MM.1S (cell line): ENCODE results near the gene TMC4.
A peak's percentile ranks its signal among the peaks of the same experiment; 100 is the strongest.

Experiments
- DNase-seq: peaks from one replicate; pipeline ENCODE4 v3.0.0-alpha.2; 2015
- H2AFZ ChIP-seq: fragments of 300-600 bp; sonication (generic); 2 replicates; pipeline ENCODE4 v1.6.0; 2016; ENCODE audit warnings: antibody characterized with exemption, low read length
- H3F3A ChIP-seq: fragments of 300-600 bp; sonication (generic); 2 replicates; pipeline ENCODE4 v1.6.1; 2016; ENCODE audit warnings: mild to moderate bottlenecking, antibody characterized with exemption, low read length, moderate library complexity, mixed read lengths; ENCODE audit not compliant: insufficient read depth
- H3K27ac ChIP-seq: fragments of 300-600 bp; sonication (generic); 2 replicates; pipeline ENCODE4 v1.5.1; 2016; ENCODE audit warnings: mild to moderate bottlenecking, low read length
- H3K27me3 ChIP-seq: fragments of 300-600 bp; sonication (generic); replicated peaks from 2 replicates; pipeline ENCODE4 v1.6.0; 2016; ENCODE audit warnings: low read length; ENCODE audit not compliant: insufficient read depth
- H3K36me3 ChIP-seq: fragments of 300-600 bp; sonication (generic); replicated peaks from 2 replicates; pipeline ENCODE4 v1.6.1; 2016; ENCODE audit warnings: mild to moderate bottlenecking, low read length, mixed read lengths; ENCODE audit not compliant: insufficient read depth
- H3K4me1 ChIP-seq: fragments of 300-600 bp; sonication (generic); 2 replicates; pipeline ENCODE4 v1.6.1; 2016; ENCODE audit warnings: low read length, mixed read lengths
- H3K4me2 ChIP-seq: fragments of 300-600 bp; sonication (generic); 2 replicates; pipeline ENCODE4 v1.6.0; 2016; ENCODE audit warnings: low read depth, low read length
- H3K4me3 ChIP-seq: fragments of 300-600 bp; sonication (generic); 2 replicates; pipeline ENCODE4 v1.5.1; 2016; ENCODE audit warnings: low read length, mixed read lengths
- H3K79me2 ChIP-seq: fragments of 300-600 bp; sonication (generic); 2 replicates; pipeline ENCODE4 v1.6.1; 2016; ENCODE audit warnings: mixed run types, low read length, mixed read lengths
- H3K9ac ChIP-seq: fragments of 300-600 bp; sonication (generic); 2 replicates; pipeline ENCODE4 v1.6.1; 2016; ENCODE audit warnings: low read length, mixed read lengths
- H3K9me2 ChIP-seq: fragments of 300-600 bp; sonication (generic); replicated peaks from 2 replicates; pipeline ENCODE4 v1.6.1; 2016; ENCODE audit warnings: mild to moderate bottlenecking, low read length, mixed read lengths; ENCODE audit not compliant: insufficient read depth
- H3K9me3 ChIP-seq: fragments of 300-600 bp; sonication (generic); replicated peaks from 2 replicates; pipeline ENCODE4 v1.6.1; 2016; ENCODE audit warnings: mild to moderate bottlenecking, low read length, mixed read lengths; ENCODE audit not compliant: insufficient read depth
- H4K20me1 ChIP-seq: fragments of 300-600 bp; sonication (generic); 2 replicates; pipeline ENCODE4 v1.6.1; 2016; ENCODE audit warnings: mild to moderate bottlenecking, low read length, moderate library complexity, mixed read lengths; ENCODE audit not compliant: insufficient read depth
- CTCF ChIP-seq: fragments of 300-600 bp; sonication (generic); IDR thresholded peaks from 2 replicates; pipeline ENCODE4 v1.5.1; 2016; ENCODE audit warnings: antibody characterized with exemption, low read length, mixed read lengths
- EZH2 ChIP-seq: fragments of 300-600 bp; sonication (generic); optimal IDR thresholded peaks from 2 replicates; pipeline ENCODE3; 2017; ENCODE audit warnings: low read depth, mild to moderate bottlenecking, antibody characterized with exemption, low read length, mixed read lengths
- EZH2phosphoT487 ChIP-seq: fragments of 300-600 bp; sonication (generic); IDR thresholded peaks from 2 replicates; pipeline ENCODE4 v1.6.1; 2018; ENCODE audit warnings: antibody characterized with exemption, low read length

TMC4 gene

GRCh38 chr19:54211235-54211634, 38.3 kb upstream of the TMC4 start:
- Histone ChIP-seq H4K20me1 (peaks cover 37% of the 10 kb centered on the region), H3K4me1 (peaks cover 7% of the 10 kb centered on the region; the same call in 1 of the 2 replicates), H3K4me3 (no peak overlapping the region), H3K9ac (no peak overlapping the region), H3K4me2 (no peak overlapping the region), H3K27me3 (no peaks in the 10 kb centered on the region), H3K9me3 (no peaks in the 10 kb centered on the region), H3F3A (peaks cover 46% of the 10 kb centered on the region), H3K79me2 (peaks cover 10% of the 10 kb centered on the region), H2AFZ (no peak overlapping the region), H3K36me3 (peaks cover 6% of the 10 kb centered on the region), H3K27ac (peak overlapping the region; percentile 29; the same call in 1 of the 2 replicates), H3K9me2 (no peaks in the 10 kb centered on the region)
- TF ChIP-seq EZH2phosphoT487 (no peak), CTCF (no peak), EZH2 (no peak)
- DNase-seq, result no peak

- peaks cover 16% of the 10 kb centered on the region for H3K36me3 ChIP-seq
- TF ChIP-seq EZH2 (no peak), CTCF (no peak), EZH2phosphoT487 (no peak)
- no peak overlapping the region for H2AFZ ChIP-seq
- H3K27ac ChIP-seq, result no peak overlapping the region
- H3K79me2 ChIP-seq, result peaks cover 23% of the 10 kb centered on the region
- no peak overlapping the region for H3K4me3 ChIP-seq
- peaks cover 59% of the 10 kb centered on the region for H3F3A ChIP-seq
- H3K27me3 ChIP-seq, result no peaks in the 10 kb centered on the region
- H3K4me2 ChIP-seq, result no peak overlapping the region
- H3K9me3 ChIP-seq, result no peaks in the 10 kb centered on the region
- no peaks in the 10 kb centered on the region for H3K9me2 ChIP-seq
- peaks cover 8% of the 10 kb centered on the region; the same call in 1 of the 2 replicates for H3K4me1 ChIP-seq
- peaks cover 50% of the 10 kb centered on the region for H4K20me1 ChIP-seq
- DNase-seq, result no peak
- H3K9ac ChIP-seq, result no peak overlapping the region
These were observed 37.0 kb upstream of the TMC4 start for GRCh38 chr19:54209811-54210494.

GRCh38 chr19:54209058-54209810, 36.3 kb upstream of the TMC4 start:
- no peak overlapping the region for H2AFZ ChIP-seq
- peaks cover 23% of the 10 kb centered on the region for H3K36me3 ChIP-seq
- H4K20me1 ChIP-seq, result peaks cover 57% of the 10 kb centered on the region
- peaks cover 30% of the 10 kb centered on the region for H3K79me2 ChIP-seq
- no peak overlapping the region for H3K4me3 ChIP-seq
- no peak overlapping the region for H3K4me2 ChIP-seq
- H3K4me1 ChIP-seq, result peaks cover 11% of the 10 kb centered on the region; the same call in 1 of the 2 replicates
- no peak for DNase-seq
- no peaks in the 10 kb centered on the region for H3K9me3 ChIP-seq
- H3K9ac ChIP-seq, result no peak overlapping the region
- H3K9me2 ChIP-seq, result no peaks in the 10 kb centered on the region
- no peak overlapping the region for H3K27ac ChIP-seq
- no peaks in the 10 kb centered on the region for H3K27me3 ChIP-seq
- TF ChIP-seq CTCF (no peak), EZH2 (no peak), EZH2phosphoT487 (no peak)
- peaks cover 62% of the 10 kb centered on the region for H3F3A ChIP-seq
